A549 (cell line): Measurements from ENCODE around the gene SLC16A5. TPM values are rescaled to one million over a fixed set of nuclear protein-coding genes. Genes with fewer than 3 reads are reported as not detected.
A peak's percentile ranks its signal among the peaks of the same experiment; 100 is the strongest.

ENCODE experiments used
- ATAC-seq, 2 experiments: fragments of 200-7000 bp in 1 of 2; fragments of >200 bp in 1 of 2; cut with Nextera tagmentation in 1 of 2; cut with Tn5 transposase in 1 of 2; 3 replicates each; pipeline versions ENCODE4 v1.8.0 to v1.9.1; 2018 to 2020; ENCODE audit warnings: mild to moderate bottlenecking in 1 of 2, moderate library complexity in 1 of 2
- CTCF ChIA-PET: fragments of 300-600 bp; sonication (Branson Sonifier 250); formaldehyde crosslinking; extraction: SDS; loops from one replicate; lab custom pipeline; 2021; ENCODE audit warnings: antibody characterized with exemption, inconsistent platforms; lab: Yijun Ruan, JAX
- POLR2A ChIA-PET: fragments of 350-600 bp; formaldehyde crosslinking; extraction: SDS; loops from one replicate; lab custom pipeline; 2021; ENCODE audit warnings: antibody characterized with exemption, inconsistent platforms; lab: Yijun Ruan, JAX
- DNase-seq, 2 experiments: peaks; one replicate each; pipeline versions ENCODE4 v3.0.0 to v3.0.0-alpha.2; 2011 to 2016; ENCODE audit warnings: low read depth in 1 of 2, low spot score in 1 of 2
- FAIRE-seq: peaks from 2 replicates; lab custom pipeline; 2011; peaks lifted over from hg19 to GRCh38; lab: Jason Lieb, UNC
- H3K27ac ChIP-seq, 2 experiments: fragments of >200 bp; sonication (Bioruptor Twin); formaldehyde crosslinking; 3 replicates each; pipeline ENCODE4 v1.5.1; 2016 to 2017
- H3K4me1 ChIP-seq: fragments of >200 bp; sonication (Bioruptor Twin); formaldehyde crosslinking; 3 replicates; pipeline ENCODE4 v1.6.1; 2016
- H3K4me2 ChIP-seq: fragments of >200 bp; sonication (Bioruptor Twin); formaldehyde crosslinking; 3 replicates; pipeline ENCODE4 v1.6.1; 2016
- H3K4me3 ChIP-seq: fragments of >200 bp; sonication (Bioruptor Twin); formaldehyde crosslinking; 3 replicates; pipeline ENCODE4 v1.5.1; 2016
- H3K9me3 ChIP-seq: fragments of >200 bp; sonication (Bioruptor Twin); formaldehyde crosslinking; 3 replicates; pipeline ENCODE4 v1.6.1; 2016
- CBX2 ChIP-seq: fragments of 200-600 bp; sonication (generic); IDR thresholded peaks from 2 replicates; pipeline ENCODE4 v1.6.1; 2016; ENCODE audit warnings: low read depth, mild to moderate bottlenecking, borderline replicate concordance
- CBX8 ChIP-seq: fragments of 200-600 bp; sonication (generic); IDR thresholded peaks from 2 replicates; pipeline ENCODE4 v1.6.1; 2016
- CEBPB ChIP-seq, 2 experiments: fragments of >200 bp in 1 of 2; sonication (Bioruptor Twin) in 1 of 2; formaldehyde crosslinking in 1 of 2; IDR thresholded peaks; 2 replicates each; pipeline ENCODE4 v1.6.1; 2012 to 2016
- CHD2 ChIP-seq: fragments of 150-350 bp; IDR thresholded peaks from 2 replicates; pipeline ENCODE4 v1.6.1; 2014; ENCODE audit warnings: low read length; ENCODE audit not compliant: partially characterized antibody
- EHF ChIP-seq: fragments of 250-450 bp; sonication (Bioruptor Pico); IDR thresholded peaks from 2 replicates; pipeline ENCODE4 v1.5.0; 2020; ENCODE audit warnings: mild to moderate bottlenecking
- EP300 ChIP-seq, 2 experiments: fragments of >200 bp; sonication (Bioruptor Twin); formaldehyde crosslinking; IDR thresholded peaks; 2 replicates in 1 of 2; 3 replicates in 1 of 2; pipeline ENCODE4 v1.6.1; 2016 to 2017
- FOXS1 ChIP-seq: fragments of 250-450 bp; sonication (Bioruptor Pico); IDR thresholded peaks from 2 replicates; pipeline ENCODE4 v1.5.0; 2020; ENCODE audit warnings: mild to moderate bottlenecking, moderate library complexity
- HOXA7 ChIP-seq: fragments of 250-450 bp; sonication (Bioruptor Pico); IDR thresholded peaks from 2 replicates; pipeline ENCODE4 v1.5.0; 2020; ENCODE audit warnings: mild to moderate bottlenecking, moderate library complexity
- HOXB13 ChIP-seq: fragments of 250-450 bp; sonication (Bioruptor Pico); IDR thresholded peaks from 2 replicates; pipeline ENCODE4 v1.5.0; 2020; ENCODE audit warnings: low read depth, mild to moderate bottlenecking, moderate library complexity
- JUN ChIP-seq, 2 experiments: fragments of >200 bp; sonication (Bioruptor Twin); formaldehyde crosslinking; IDR thresholded peaks; 2 replicates in 1 of 2; 3 replicates in 1 of 2; pipeline ENCODE4 v1.6.1; 2016 to 2017
- JUNB ChIP-seq: fragments of >200 bp; sonication (Bioruptor Twin); formaldehyde crosslinking; IDR thresholded peaks from 2 replicates; pipeline ENCODE4 v1.6.1; 2016
- KDM1A ChIP-seq: fragments of 200-600 bp; sonication (generic); IDR thresholded peaks from 2 replicates; pipeline ENCODE4 v1.6.1; 2016; ENCODE audit warnings: low read depth, mild to moderate bottlenecking
- KDM5A ChIP-seq: fragments of 200-600 bp; sonication (generic); IDR thresholded peaks from 2 replicates; pipeline ENCODE4 v1.6.1; 2016; ENCODE audit warnings: antibody characterized with exemption, mild to moderate bottlenecking
- MAZ ChIP-seq: fragments of 150-350 bp; IDR thresholded peaks from 2 replicates; pipeline ENCODE4 v1.6.1; 2014; ENCODE audit warnings: antibody characterized with exemption, low read depth, low read length, borderline replicate concordance
- MYC ChIP-seq: IDR thresholded peaks from 2 replicates; pipeline ENCODE4 v1.6.1; 2012; ENCODE audit warnings: mild to moderate bottlenecking, inconsistent platforms, low read length, improper control_type of control experiment, borderline replicate concordance
- NFE2L2 ChIP-seq: fragments of 150-350 bp; conservative IDR thresholded peaks from 2 replicates; pipeline ENCODE4 v1.6.1; 2014; ENCODE audit warnings: low read length
- NR3C1 ChIP-seq: fragments of >200 bp; sonication (Bioruptor Twin); formaldehyde crosslinking; IDR thresholded peaks from 3 replicates; pipeline ENCODE4 v1.6.1; 2017
- RAD21 ChIP-seq, 2 experiments: fragments of >200 bp in 1 of 2; sonication (Bioruptor Twin) in 1 of 2; formaldehyde crosslinking in 1 of 2; IDR thresholded peaks in 1 of 2; conservative IDR thresholded peaks in 1 of 2; 2 replicates in 1 of 2; 3 replicates in 1 of 2; pipeline ENCODE4 v1.6.1; 2012 to 2018; ENCODE audit warnings: inconsistent platforms in 1 of 2
- RARB ChIP-seq: fragments of 250-450 bp; sonication (Bioruptor Pico); IDR thresholded peaks from 2 replicates; pipeline ENCODE4 v1.8.0; 2021; ENCODE audit warnings: mild to moderate bottlenecking, moderate library complexity
- RCOR1 ChIP-seq: fragments of 150-350 bp; IDR thresholded peaks from 2 replicates; pipeline ENCODE4 v1.6.1; 2014; ENCODE audit warnings: antibody characterized with exemption, low read length, low read depth
- RNF2 ChIP-seq: fragments of 200-600 bp; sonication (generic); IDR thresholded peaks from 2 replicates; pipeline ENCODE4 v1.6.1; 2016; ENCODE audit warnings: low read depth, mild to moderate bottlenecking, antibody characterized with exemption, moderate library complexity, borderline replicate concordance
- SMC3 ChIP-seq: fragments of >200 bp; sonication (Bioruptor Twin); formaldehyde crosslinking; IDR thresholded peaks from 3 replicates; pipeline ENCODE4 v1.6.1; 2018; ENCODE audit warnings: inconsistent platforms
- SREBF2 ChIP-seq: fragments of 450-650 bp; IDR thresholded peaks from 2 replicates; pipeline ENCODE4 v1.6.1; 2014; ENCODE audit warnings: mild to moderate bottlenecking, moderate library complexity
- ZC3H11A ChIP-seq: fragments of 450-650 bp; IDR thresholded peaks from 2 replicates; pipeline ENCODE4 v1.6.1; 2014; ENCODE audit warnings: antibody characterized with exemption, mild to moderate bottlenecking
- ZFP36 ChIP-seq: fragments of 450-650 bp; IDR thresholded peaks from 2 replicates; pipeline ENCODE4 v1.6.1; 2014; ENCODE audit warnings: borderline replicate concordance; ENCODE audit not compliant: partially characterized antibody
- WGBS: methylation state at CpG from one replicate; pipeline ENCODE4 v1.1.6; 2017; ENCODE audit errors: missing lambda C conversion rate; 5-methylcytosine and 5-hydroxymethylcytosine counted together
- polyA plus RNA-seq, 4 experiments: library from polyadenylated mRNA; depleted of rRNA in 3 of 4; stranded (reverse); fragments of >200 nt; fragmentation: RNase III in 1 of 4; extraction: RNeasy Plus Mini Kit Qiagen cat#74134 plus additional on column Dnase treatment in 1 of 4; gene quantifications; 2 replicates in 3 of 4; 3 replicates in 1 of 4; pipeline ENCODE4 v1.2.3, GENCODE V29; 2011 to 2017
- TF ChIP-seq, protein P1 (sequence below): fragments of 450-650 bp; IDR thresholded peaks from 2 replicates; pipeline ENCODE4 v1.6.1; 2014; ENCODE audit warnings: antibody characterized with exemption
- TF ChIP-seq, protein P2 (sequence below): fragments of >200 bp; sonication (Bioruptor Twin); formaldehyde crosslinking; IDR thresholded peaks from 3 replicates; pipeline ENCODE4 v1.6.1; 2016
- TF ChIP-seq, protein P3 (sequence below): fragments of 150-350 bp; IDR thresholded peaks from 2 replicates; pipeline ENCODE4 v1.6.1; 2014; ENCODE audit warnings: low read depth, mild to moderate bottlenecking, low read length
- TF ChIP-seq, protein P4 (sequence below): IDR thresholded peaks from 2 replicates; pipeline ENCODE4 v1.6.1; 2012
- TF ChIP-seq, protein P5 (sequence below): fragments of >200 bp; sonication (Bioruptor Twin); formaldehyde crosslinking; IDR thresholded peaks from 3 replicates; pipeline ENCODE4 v1.5.1; 2016
- TF ChIP-seq, protein P6 (sequence below): fragments of >200 bp; sonication (Bioruptor Twin); formaldehyde crosslinking; IDR thresholded peaks from 2 replicates; pipeline ENCODE4 v1.6.1; 2016
- TF ChIP-seq, protein P7 (sequence below): fragments of 250-450 bp; sonication (Bioruptor Pico); IDR thresholded peaks from 2 replicates; pipeline ENCODE4 v1.5.0; 2021; ENCODE audit warnings: mild to moderate bottlenecking, moderate library complexity, borderline replicate concordance
- TF ChIP-seq, protein P8 (sequence below): IDR thresholded peaks from 2 replicates; pipeline ENCODE4 v1.6.1; 2012

SLC16A5 gene
- polyA plus RNA-seq, 2 of the 4 experiments (the other 2 are of a cell fraction), result 19.0 to 27.2 TPM

DNA sequence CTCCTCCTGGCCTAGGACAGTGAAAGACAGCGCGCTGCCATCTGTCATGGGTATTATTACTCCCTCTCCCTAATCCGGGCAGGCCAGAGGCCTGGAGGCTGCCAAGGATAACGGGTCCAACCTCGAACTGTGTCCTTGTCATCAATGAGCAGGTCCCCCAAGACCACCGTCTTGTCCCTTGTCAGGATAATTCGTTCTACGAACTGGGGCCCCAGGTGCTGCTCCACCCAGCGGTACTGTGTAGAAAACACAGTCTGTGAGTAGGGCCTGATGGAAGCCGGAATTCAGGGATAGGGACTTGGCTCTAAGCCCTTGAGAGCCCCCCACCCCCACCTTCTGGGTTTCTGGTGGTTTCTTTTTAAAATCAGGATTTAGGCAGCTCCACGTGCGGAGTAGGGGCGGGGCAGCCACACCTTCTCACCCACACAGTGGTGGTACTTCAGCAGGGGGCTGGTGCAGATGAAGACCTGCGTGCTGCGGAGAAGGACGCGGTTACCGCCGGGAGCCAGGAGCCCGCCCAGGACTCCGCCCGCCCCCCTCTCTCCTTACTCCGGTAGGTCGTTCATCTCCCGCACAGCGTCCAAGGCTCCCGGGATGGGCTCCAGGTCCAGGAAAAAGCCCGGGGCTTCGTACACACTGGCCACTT, 43.0 kb downstream of the SLC16A5 start:
- WGBS, result 10% methylated on average over 22 of the region's 29 CpGs
- Histone ChIP-seq H3K9me3 (no peaks in the 10 kb centered on the region), H3K4me2 (peak overlapping the region; percentile 87), H3K4me1 (peaks cover 47% of the 10 kb centered on the region), H3K27ac (peak overlapping the region; percentile 97), H3K4me3 (peak overlapping the region; percentile 89)
- FAIRE-seq (no peak), DNase-seq (peak; percentile 81 to 86), ATAC-seq (peak; percentile 66 to 74)
- POLR2A ChIA-PET, result interaction anchor here (0.6 to 7.0 kb wide), 14 partner anchors 8 to 140 kb away, joined by 3 to 70 read pairs (median 4); partner anchors contain the start of genes ARMC7, JPT1, MIF4GD and MRPL58
- CTCF ChIA-PET, result interaction anchor here (0.6 to 62.2 kb wide), 33 partner anchors 14 to 617 kb away, joined by 3 to 3429 read pairs (median 5); partner anchors contain the start of genes ARMC7, ATP5PD, CDR2L and JPT1
- TF ChIP-seq, protein P1, sequence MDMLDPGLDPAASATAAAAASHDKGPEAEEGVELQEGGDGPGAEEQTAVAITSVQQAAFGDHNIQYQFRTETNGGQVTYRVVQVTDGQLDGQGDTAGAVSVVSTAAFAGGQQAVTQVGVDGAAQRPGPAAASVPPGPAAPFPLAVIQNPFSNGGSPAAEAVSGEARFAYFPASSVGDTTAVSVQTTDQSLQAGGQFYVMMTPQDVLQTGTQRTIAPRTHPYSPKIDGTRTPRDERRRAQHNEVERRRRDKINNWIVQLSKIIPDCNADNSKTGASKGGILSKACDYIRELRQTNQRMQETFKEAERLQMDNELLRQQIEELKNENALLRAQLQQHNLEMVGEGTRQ, result no peak
- TF ChIP-seq, protein P2, sequence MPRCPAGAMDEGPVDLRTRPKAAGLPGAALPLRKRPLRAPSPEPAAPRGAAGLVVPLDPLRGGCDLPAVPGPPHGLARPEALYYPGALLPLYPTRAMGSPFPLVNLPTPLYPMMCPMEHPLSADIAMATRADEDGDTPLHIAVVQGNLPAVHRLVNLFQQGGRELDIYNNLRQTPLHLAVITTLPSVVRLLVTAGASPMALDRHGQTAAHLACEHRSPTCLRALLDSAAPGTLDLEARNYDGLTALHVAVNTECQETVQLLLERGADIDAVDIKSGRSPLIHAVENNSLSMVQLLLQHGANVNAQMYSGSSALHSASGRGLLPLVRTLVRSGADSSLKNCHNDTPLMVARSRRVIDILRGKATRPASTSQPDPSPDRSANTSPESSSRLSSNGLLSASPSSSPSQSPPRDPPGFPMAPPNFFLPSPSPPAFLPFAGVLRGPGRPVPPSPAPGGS, result no peak
- TF ChIP-seq, protein P3, sequence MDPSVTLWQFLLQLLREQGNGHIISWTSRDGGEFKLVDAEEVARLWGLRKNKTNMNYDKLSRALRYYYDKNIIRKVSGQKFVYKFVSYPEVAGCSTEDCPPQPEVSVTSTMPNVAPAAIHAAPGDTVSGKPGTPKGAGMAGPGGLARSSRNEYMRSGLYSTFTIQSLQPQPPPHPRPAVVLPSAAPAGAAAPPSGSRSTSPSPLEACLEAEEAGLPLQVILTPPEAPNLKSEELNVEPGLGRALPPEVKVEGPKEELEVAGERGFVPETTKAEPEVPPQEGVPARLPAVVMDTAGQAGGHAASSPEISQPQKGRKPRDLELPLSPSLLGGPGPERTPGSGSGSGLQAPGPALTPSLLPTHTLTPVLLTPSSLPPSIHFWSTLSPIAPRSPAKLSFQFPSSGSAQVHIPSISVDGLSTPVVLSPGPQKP, result no peak
- TF ChIP-seq ZC3H11A (no peak), RCOR1 (no peak), SREBF2 (no peak), CBX2 (no peak), CBX8 (no peak), MYC (peak; percentile 58; the same call in 1 of the 2 replicates), RAD21 (conservative IDR thresholded peaks at IDR 0.05 in 1 of 2, IDR thresholded peaks at IDR 0.05 in 1 of 2) (peak; percentile 48 to 55), HOXA7 (CRISPR knock-in tag) (no peak), HOXB13 (CRISPR knock-in tag) (no peak), RNF2 (no peak), RARB (CRISPR knock-in tag) (no peak), CEBPB (IDR thresholded peaks at IDR 0.05) (no peak), NFE2L2 (no peak), MAZ (no peak), FOXS1 (CRISPR knock-in tag) (no peak), JUN (IDR thresholded peaks at IDR 0.05) (0 out of 5 replicates have a peak, but pooled peaks of 1 of the 2 experiments have one; percentile 3), SMC3 (peak; percentile 73), KDM1A (no peak), CHD2 (no peak), JUNB (no peak), KDM5A (no peak), EHF (CRISPR knock-in tag) (no peak), ZFP36 (no peak), EP300 (IDR thresholded peaks at IDR 0.05) (no peak), NR3C1 (no peak)
- TF ChIP-seq, protein P4, sequence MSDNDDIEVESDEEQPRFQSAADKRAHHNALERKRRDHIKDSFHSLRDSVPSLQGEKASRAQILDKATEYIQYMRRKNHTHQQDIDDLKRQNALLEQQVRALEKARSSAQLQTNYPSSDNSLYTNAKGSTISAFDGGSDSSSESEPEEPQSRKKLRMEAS, result peak; percentile 46; the same call in 1 of the 2 replicates
- TF ChIP-seq, protein P5, sequence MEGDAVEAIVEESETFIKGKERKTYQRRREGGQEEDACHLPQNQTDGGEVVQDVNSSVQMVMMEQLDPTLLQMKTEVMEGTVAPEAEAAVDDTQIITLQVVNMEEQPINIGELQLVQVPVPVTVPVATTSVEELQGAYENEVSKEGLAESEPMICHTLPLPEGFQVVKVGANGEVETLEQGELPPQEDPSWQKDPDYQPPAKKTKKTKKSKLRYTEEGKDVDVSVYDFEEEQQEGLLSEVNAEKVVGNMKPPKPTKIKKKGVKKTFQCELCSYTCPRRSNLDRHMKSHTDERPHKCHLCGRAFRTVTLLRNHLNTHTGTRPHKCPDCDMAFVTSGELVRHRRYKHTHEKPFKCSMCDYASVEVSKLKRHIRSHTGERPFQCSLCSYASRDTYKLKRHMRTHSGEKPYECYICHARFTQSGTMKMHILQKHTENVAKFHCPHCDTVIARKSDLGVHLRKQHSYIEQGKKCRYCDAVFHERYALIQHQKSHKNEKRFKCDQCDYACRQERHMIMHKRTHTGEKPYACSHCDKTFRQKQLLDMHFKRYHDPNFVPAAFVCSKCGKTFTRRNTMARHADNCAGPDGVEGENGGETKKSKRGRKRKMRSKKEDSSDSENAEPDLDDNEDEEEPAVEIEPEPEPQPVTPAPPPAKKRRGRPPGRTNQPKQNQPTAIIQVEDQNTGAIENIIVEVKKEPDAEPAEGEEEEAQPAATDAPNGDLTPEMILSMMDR, result peak; percentile 64
- TF ChIP-seq, protein P6, sequence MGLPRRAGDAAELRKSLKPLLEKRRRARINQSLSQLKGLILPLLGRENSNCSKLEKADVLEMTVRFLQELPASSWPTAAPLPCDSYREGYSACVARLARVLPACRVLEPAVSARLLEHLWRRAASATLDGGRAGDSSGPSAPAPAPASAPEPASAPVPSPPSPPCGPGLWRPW, result no peak
- TF ChIP-seq, protein P7, sequence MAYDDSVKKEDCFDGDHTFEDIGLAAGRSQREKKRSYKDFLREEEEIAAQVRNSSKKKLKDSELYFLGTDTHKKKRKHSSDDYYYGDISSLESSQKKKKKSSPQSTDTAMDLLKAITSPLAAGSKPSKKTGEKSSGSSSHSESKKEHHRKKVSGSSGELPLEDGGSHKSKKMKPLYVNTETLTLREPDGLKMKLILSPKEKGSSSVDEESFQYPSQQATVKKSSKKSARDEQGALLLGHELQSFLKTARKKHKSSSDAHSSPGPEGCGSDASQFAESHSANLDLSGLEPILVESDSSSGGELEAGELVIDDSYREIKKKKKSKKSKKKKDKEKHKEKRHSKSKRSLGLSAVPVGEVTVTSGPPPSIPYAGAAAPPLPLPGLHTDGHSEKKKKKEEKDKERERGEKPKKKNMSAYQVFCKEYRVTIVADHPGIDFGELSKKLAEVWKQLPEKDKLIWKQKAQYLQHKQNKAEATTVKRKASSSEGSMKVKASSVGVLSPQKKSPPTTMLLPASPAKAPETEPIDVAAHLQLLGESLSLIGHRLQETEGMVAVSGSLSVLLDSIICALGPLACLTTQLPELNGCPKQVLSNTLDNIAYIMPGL (CRISPR knock-in tag), result no peak
- TF ChIP-seq, protein P8, sequence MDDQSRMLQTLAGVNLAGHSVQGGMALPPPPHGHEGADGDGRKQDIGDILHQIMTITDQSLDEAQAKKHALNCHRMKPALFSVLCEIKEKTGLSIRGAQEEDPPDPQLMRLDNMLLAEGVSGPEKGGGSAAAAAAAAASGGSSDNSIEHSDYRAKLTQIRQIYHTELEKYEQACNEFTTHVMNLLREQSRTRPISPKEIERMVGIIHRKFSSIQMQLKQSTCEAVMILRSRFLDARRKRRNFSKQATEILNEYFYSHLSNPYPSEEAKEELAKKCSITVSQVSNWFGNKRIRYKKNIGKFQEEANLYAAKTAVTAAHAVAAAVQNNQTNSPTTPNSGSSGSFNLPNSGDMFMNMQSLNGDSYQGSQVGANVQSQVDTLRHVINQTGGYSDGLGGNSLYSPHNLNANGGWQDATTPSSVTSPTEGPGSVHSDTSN, result peak; percentile 14; the same call in 1 of the 2 replicates
